Neuronal stem cell (in vitro differentiated cells): ENCODE measurements around the gene PCDH17.

Experiments used
- DNase-seq: peaks from one replicate; pipeline ENCODE4 v3.0.0-alpha.2; 2013; ENCODE audit warnings: low spot score
- H2AFZ ChIP-seq: one replicate; pipeline ENCODE4 v1.6.1; 2013; ENCODE audit warnings: mild to moderate bottlenecking, low read length, inconsistent platforms
- H2AK5ac ChIP-seq: 2 replicates; pipeline ENCODE4 v1.6.1; 2013; ENCODE audit warnings: low read depth, mild to moderate bottlenecking, inconsistent platforms, low read length, moderate library complexity, mixed read lengths
- H2BK120ac ChIP-seq: 2 replicates; pipeline ENCODE4 v1.6.1; 2013; ENCODE audit warnings: low read depth, mild to moderate bottlenecking, inconsistent platforms, low read length, moderate library complexity, mixed read lengths
- H2BK12ac ChIP-seq: one replicate; pipeline ENCODE4 v1.6.1; 2013; ENCODE audit warnings: low read length, inconsistent platforms
- H2BK15ac ChIP-seq: 2 replicates; pipeline ENCODE4 v1.6.1; 2013; ENCODE audit warnings: mild to moderate bottlenecking, low read length, inconsistent platforms, mixed read lengths
- H2BK5ac ChIP-seq: one replicate; pipeline ENCODE4 v1.6.1; 2013; ENCODE audit warnings: inconsistent platforms, mild to moderate bottlenecking, low read length, moderate library complexity
- H3K14ac ChIP-seq: one replicate; pipeline ENCODE4 v1.6.1; 2013; ENCODE audit warnings: low read length, inconsistent platforms
- H3K18ac ChIP-seq: 2 replicates; pipeline ENCODE4 v1.6.1; 2013; ENCODE audit warnings: low read length, inconsistent platforms
- H3K23ac ChIP-seq: 2 replicates; pipeline ENCODE4 v1.6.1; 2013; ENCODE audit warnings: low read depth, mild to moderate bottlenecking, mixed read lengths, low read length, inconsistent platforms; ENCODE audit not compliant: poor library complexity
- H3K27ac ChIP-seq: replicated peaks from 3 replicates; pipeline ENCODE4 v1.5.1; 2013; ENCODE audit warnings: low read length, inconsistent platforms
- H3K27me3 ChIP-seq, 3 experiments: 2 replicates each; pipeline ENCODE4 v1.6.1; 2013; ENCODE audit warnings: low read length in 3 of 3, mild to moderate bottlenecking in 2 of 3, inconsistent platforms in 1 of 3, low read depth in 1 of 3, mixed read lengths in 1 of 3, moderate library complexity in 1 of 3; ENCODE audit not compliant: control insufficient read depth in 3 of 3, insufficient read depth in 3 of 3
- H3K36me3 ChIP-seq, 2 donors: replicated peaks in 1 of 2; 2 replicates each; pipeline ENCODE4 v1.6.1; 2013; ENCODE audit warnings: low read length in 2 of 2; ENCODE audit not compliant: control insufficient read depth in 2 of 2, insufficient read depth in 2 of 2
- H3K4ac ChIP-seq: 2 replicates; pipeline ENCODE4 v1.6.1; 2013; ENCODE audit warnings: inconsistent platforms, mild to moderate bottlenecking, low read length, moderate library complexity
- H3K4me1 ChIP-seq, 2 donors: 1 replicate in 1 of 2; 2 replicates in 1 of 2; pipeline ENCODE4 v1.6.1; 2013; ENCODE audit warnings: low read length in 2 of 2, low read depth in 1 of 2; ENCODE audit not compliant: control insufficient read depth in 2 of 2, insufficient read depth in 1 of 2
- H3K4me2 ChIP-seq: one replicate; pipeline ENCODE4 v1.6.1; 2013; ENCODE audit warnings: mild to moderate bottlenecking, low read length, inconsistent platforms; ENCODE audit not compliant: insufficient read depth, poor library complexity, severe bottlenecking
- H3K4me3 ChIP-seq, 2 donors: 2 replicates each; pipeline ENCODE4 v1.5.1; 2013; ENCODE audit warnings: low read length in 2 of 2, mild to moderate bottlenecking in 2 of 2, inconsistent platforms in 1 of 2, moderate library complexity in 1 of 2
- H3K79me1 ChIP-seq: one replicate; pipeline ENCODE4 v1.6.1; 2013; ENCODE audit warnings: low read depth, mild to moderate bottlenecking, inconsistent platforms, low read length, moderate library complexity
- H3K9ac ChIP-seq: one replicate; pipeline ENCODE4 v1.6.1; 2013; ENCODE audit warnings: mild to moderate bottlenecking, low read depth, low read length, inconsistent platforms; ENCODE audit not compliant: poor library complexity
- H3K9me3 ChIP-seq, 2 donors: replicated peaks in 1 of 2; 2 replicates each; pipeline versions ENCODE3 to v1.6.1; 2013; ENCODE audit warnings: low read length in 2 of 2, mild to moderate bottlenecking in 2 of 2, inconsistent platforms in 1 of 2, low read depth in 1 of 2, mixed read lengths in 1 of 2, moderate library complexity in 1 of 2; ENCODE audit not compliant: control insufficient read depth in 2 of 2, insufficient read depth in 1 of 2
- H4K8ac ChIP-seq: one replicate; pipeline ENCODE4 v1.6.1; 2013; ENCODE audit warnings: low read depth, mild to moderate bottlenecking, inconsistent platforms, low read length, moderate library complexity
- H4K91ac ChIP-seq: one replicate; pipeline ENCODE4 v1.6.1; 2013; ENCODE audit warnings: low read length, low read depth, mild to moderate bottlenecking, inconsistent platforms; ENCODE audit not compliant: poor library complexity
- WGBS, 2 donors: extraction: QIAGEN DNeasy Blood & Tissue Kit; methylation state at CpG; one replicate each; pipeline ENCODE4 v1.1.7; 2013; ENCODE audit warnings: missing lambda C conversion rate in 2 of 2, mixed read lengths in 1 of 2; ENCODE audit not compliant: insufficient read length in 2 of 2, insufficient replicate concordance in 1 of 2; ENCODE audit errors: extremely low coverage in 2 of 2; 5-methylcytosine and 5-hydroxymethylcytosine counted together

PCDH17 gene

GRCh38 chr13:57634839-57635165 is 3.3 kb downstream of the PCDH17 start:
- Histone ChIP-seq H3K27me3 (peaks cover 0 to 26% (median 0%) of the 10 kb centered on the region in 3 experiments), H3K4me1 (peaks cover 2 to 11% of the 10 kb centered on the region in 2 donors), H2BK120ac (no peak overlapping the region), H3K27ac (no peak overlapping the region), H2BK15ac (no peak overlapping the region), H3K9me3 (peaks cover 18 to 36% of the 10 kb centered on the region in 2 donors), H3K4ac (no peak overlapping the region), H2AK5ac (no peak overlapping the region), H3K14ac (no peak overlapping the region), H3K4me2 (peak overlapping the region; percentile 64), H4K8ac (no peak overlapping the region), H2BK12ac (no peak overlapping the region), H2AFZ (no peak overlapping the region), H3K9ac (peak overlapping the region; percentile 66), H3K36me3 (peaks cover 15 to 39% of the 10 kb centered on the region in 2 donors), H3K23ac (peak overlapping the region; percentile 38), H3K79me1 (peaks cover 12% of the 10 kb centered on the region), H3K18ac (peak overlapping the region; percentile 49), H3K4me3 (peak overlapping the region; percentile 17 to 74), H4K91ac (no peak overlapping the region), H2BK5ac (no peak overlapping the region)
- DNase-seq, result no peak
- WGBS, 2 donors, result no CpG with 5 or more reads among the region's 15 CpGs

- H2AFZ ChIP-seq, result no peak overlapping the region
- no peak overlapping the region for H2BK5ac ChIP-seq
- no peak overlapping the region for H3K23ac ChIP-seq
- no peak overlapping the region for H3K18ac ChIP-seq
- no CpG with 5 or more reads among the region's 2 CpGs for WGBS, 2 donors
- no peak overlapping the region for H4K8ac ChIP-seq
- H3K27me3 ChIP-seq, result peaks cover 0 to 26% (median 0%) of the 10 kb centered on the region in 3 experiments
- peaks cover 15 to 42% of the 10 kb centered on the region in 2 donors for H3K36me3 ChIP-seq
- no peak overlapping the region for H2BK12ac ChIP-seq
- H3K4me1 ChIP-seq, result peaks cover 2 to 11% of the 10 kb centered on the region in 2 donors
- H3K27ac ChIP-seq, result no peak overlapping the region
- H2BK15ac ChIP-seq, result no peak overlapping the region
- no peak overlapping the region for H3K9ac ChIP-seq
- peak overlapping the region in 1 of 2 donors; percentile 29 for H3K4me3 ChIP-seq
- H3K79me1 ChIP-seq, result peaks cover 12% of the 10 kb centered on the region
- H3K9me3 ChIP-seq, result peaks cover 18 to 36% of the 10 kb centered on the region in 2 donors
- no peak overlapping the region for H3K4me2 ChIP-seq
- no peak overlapping the region for H3K14ac ChIP-seq
- no peak for DNase-seq
- H3K4ac ChIP-seq, result no peak overlapping the region
- no peak overlapping the region for H4K91ac ChIP-seq
- H2AK5ac ChIP-seq, result no peak overlapping the region
- no peak overlapping the region for H2BK120ac ChIP-seq
Observed at GRCh38 chr13:57635541-57636085, 4.1 kb downstream of the PCDH17 start.

- H3K27me3 ChIP-seq, result peaks cover 0 to 26% (median 0%) of the 10 kb centered on the region in 3 experiments
Observed at GRCh38 chr13:57636816-57637215, 5.3 kb downstream of the PCDH17 start.

GRCh38 chr13:57637515-57637914 is 6.0 kb downstream of the PCDH17 start:
- Histone ChIP-seq H3K4me2 (no peak overlapping the region), H3K9ac (no peak overlapping the region), H3K4me1 (peaks cover 2 to 11% of the 10 kb centered on the region in 2 donors), H3K18ac (no peak overlapping the region), H2BK120ac (no peak overlapping the region), H3K4me3 (peak overlapping the region in 1 of 2 donors; percentile 29), H3K27me3 (peaks cover 0 to 23% (median 0%) of the 10 kb centered on the region in 3 experiments), H2AK5ac (no peak overlapping the region), H3K9me3 (peaks cover 18 to 32% of the 10 kb centered on the region in 2 donors), H2BK12ac (no peak overlapping the region), H2BK15ac (no peak overlapping the region), H2BK5ac (no peak overlapping the region), H3K36me3 (peaks cover 15 to 45% of the 10 kb centered on the region in 2 donors), H2AFZ (no peak overlapping the region), H3K27ac (no peak overlapping the region), H3K4ac (no peak overlapping the region), H4K8ac (no peak overlapping the region), H3K14ac (no peak overlapping the region), H3K79me1 (peaks cover 12% of the 10 kb centered on the region), H3K23ac (no peak overlapping the region), H4K91ac (no peak overlapping the region)
- DNase-seq, result no peak
- WGBS, 2 donors, result no CpG with 5 or more reads among the region's 1 CpG

More at GRCh38 chr13:57636816-57637215, 5.3 kb downstream of the PCDH17 start:
- H3K4ac ChIP-seq, result no peak overlapping the region
- no peak overlapping the region for H2AFZ ChIP-seq
- peaks cover 12% of the 10 kb centered on the region for H3K79me1 ChIP-seq
- no peak overlapping the region for H3K14ac ChIP-seq
- H2BK15ac ChIP-seq, result no peak overlapping the region
- H2BK5ac ChIP-seq, result no peak overlapping the region
- DNase-seq, result no peak
- no peak overlapping the region for H3K27ac ChIP-seq
- WGBS, 2 donors, result no CpG with 5 or more reads among the region's 2 CpGs
- no peak overlapping the region for H2BK12ac ChIP-seq
- H4K8ac ChIP-seq, result no peak overlapping the region
- no peak overlapping the region for H2AK5ac ChIP-seq
- no peak overlapping the region for H3K18ac ChIP-seq
- no peak overlapping the region for H3K9ac ChIP-seq
- no peak overlapping the region for H2BK120ac ChIP-seq
- no peak overlapping the region for H3K4me2 ChIP-seq
- H3K36me3 ChIP-seq, result peaks cover 15 to 48% of the 10 kb centered on the region in 2 donors
- no peak overlapping the region for H4K91ac ChIP-seq
- H3K4me3 ChIP-seq, result peak overlapping the region in 1 of 2 donors; percentile 29
- H3K9me3 ChIP-seq, result peaks cover 18 to 36% of the 10 kb centered on the region in 2 donors
- peaks cover 2 to 11% of the 10 kb centered on the region in 2 donors for H3K4me1 ChIP-seq
- no peak overlapping the region for H3K23ac ChIP-seq
